Ovary (tissue), 3 donors: ENCODE results near the gene PFKL.

Experiments
- CTCF ChIP-seq, 3 donors: fragments of 450-650 bp in 2 of 3; fragments of 200-600 bp in 1 of 3; IDR thresholded peaks; one replicate each; pipeline versions ENCODE4 v1.5.1 to v1.8.0; 2016 to 2022; ENCODE audit warnings: antibody characterized with exemption in 3 of 3, mild to moderate bottlenecking in 1 of 3
- EP300 ChIP-seq: sonication (generic); formaldehyde crosslinking; IDR thresholded peaks from one replicate; pipeline ENCODE4 v1.6.1; 2017; ENCODE audit warnings: antibody characterized with exemption
- POLR2A ChIP-seq: fragments of 450-650 bp; IDR thresholded peaks from one replicate; pipeline ENCODE4 v1.6.1; 2017; ENCODE audit warnings: antibody characterized with exemption, mild to moderate bottlenecking, moderate library complexity
- donor health status: DM: no; HTN: no; CAD: no.

- no peak for TF ChIP-seq CTCF (IDR thresholded peaks at IDR 0.05)
- TF ChIP-seq POLR2A, result no peak
- TF ChIP-seq EP300, result no peak
Measured at GRCh38 chr21:44335266-44336059, 35.6 kb downstream of the PFKL start.
